HepG2 (cell line): ENCODE data around the gene B4GALT2. TPM values are rescaled to one million over a fixed set of nuclear protein-coding genes. Genes with fewer than 3 reads are reported as not detected.

ENCODE experiments used
- HNRNPK ChIP-seq: fragments of 200-400 bp; formaldehyde crosslinking; IDR thresholded peaks from 2 replicates; pipeline ENCODE4 v1.6.1; 2018; ENCODE audit warnings: low read length, low read depth, moderate library complexity, mild to moderate bottlenecking; ENCODE audit not compliant: poor library complexity, severe bottlenecking
- JUND ChIP-seq: sonication (generic); formaldehyde crosslinking; IDR thresholded peaks from 2 replicates; pipeline ENCODE4 v1.8.0; 2022; ENCODE audit warnings: mild to moderate bottlenecking, missing genetic modification reagents
- MTF1 ChIP-seq: sonication (generic); formaldehyde crosslinking; IDR thresholded peaks from 2 replicates; pipeline ENCODE4 v1.5.0; 2020; ENCODE audit warnings: missing genetic modification reagents
- MXI1 ChIP-seq: IDR thresholded peaks from 3 replicates; pipeline ENCODE4 v1.6.1; 2012; ENCODE audit warnings: low read depth, low read length, inconsistent platforms, borderline replicate concordance
- THYN1 ChIP-seq: sonication (generic); formaldehyde crosslinking; IDR thresholded peaks from 2 replicates; pipeline ENCODE4 v1.8.1; 2023; ENCODE audit warnings: low read depth, mild to moderate bottlenecking, moderate library complexity, missing genetic modification reagents, borderline replicate concordance
- ZBTB40 ChIP-seq, 2 experiments: fragments of 450-650 bp in 1 of 2; sonication (generic) in 1 of 2; formaldehyde crosslinking in 1 of 2; IDR thresholded peaks; 2 replicates each; pipeline versions ENCODE4 v1.6.1 to v1.8.0; 2016 to 2022; ENCODE audit warnings: antibody characterized with exemption in 1 of 2, mild to moderate bottlenecking in 1 of 2, missing genetic modification reagents in 1 of 2
- ZNF331 ChIP-seq: sonication (generic); formaldehyde crosslinking; IDR thresholded peaks from 2 replicates; pipeline ENCODE4 v1.4.0; 2020; ENCODE audit warnings: missing genetic modification reagents
- ZNF556 ChIP-seq: sonication (generic); formaldehyde crosslinking; IDR thresholded peaks from 2 replicates; pipeline ENCODE4 v1.4.0; 2020; ENCODE audit warnings: mild to moderate bottlenecking, missing genetic modification reagents, borderline replicate concordance
- ZNF629 ChIP-seq: sonication (generic); formaldehyde crosslinking; conservative IDR thresholded peaks from 2 replicates; pipeline ENCODE4 v1.5.0; 2020; ENCODE audit warnings: missing genetic modification reagents
- ZNF703 ChIP-seq: sonication (generic); formaldehyde crosslinking; IDR thresholded peaks from 2 replicates; pipeline ENCODE4 v1.5.1; 2020; ENCODE audit warnings: missing genetic modification reagents, mild to moderate bottlenecking, moderate library complexity, borderline replicate concordance
- polyA plus RNA-seq, 8 experiments: library from polyadenylated mRNA; depleted of rRNA in 3 of 8; stranded (reverse) in 7 of 8; unstranded in 1 of 8; fragments of >200 nt; fragmentation: Illumina TruSeq in 4 of 8; extraction: Trizol in 4 of 8; gene quantifications; 2 replicates each; pipeline versions ENCODE4 v1.2.1 to v1.2.3, GENCODE V29; 2011 to 2016; ENCODE audit warnings: low read depth in 4 of 8, missing spikeins in 1 of 8, mixed read lengths in 1 of 8; ENCODE audit not compliant: insufficient read depth in 1 of 8
- total RNA-seq, 5 experiments: library from RNA; depleted of rRNA; stranded (reverse); fragments of >200 nt; fragmentation: Illumina TruSeq; extraction: Trizol; gene quantifications; 2 replicates each; pipeline ENCODE4 v1.2.3, GENCODE V29; 2016; ENCODE audit warnings: low read depth in 1 of 5
- TF ChIP-seq, protein P1 (sequence below): sonication (generic); formaldehyde crosslinking; IDR thresholded peaks from 2 replicates; pipeline ENCODE4 v1.4.0; 2020; ENCODE audit warnings: missing genetic modification reagents
- TF ChIP-seq, protein P2 (sequence below): IDR thresholded peaks from 2 replicates; pipeline ENCODE4 v1.6.1; 2018; ENCODE audit warnings: missing genetic modification reagents

Gene B4GALT2
- total and polyA plus RNA-seq, 2 of the 13 experiments (the other 11 are each of a cell fraction or from before 2014, with no cell fraction given): 41.9 to 78.0 TPM

GRCh38 chr1:43946236-43947060 is 32.6 kb upstream of the B4GALT2 start, which contains the start of gene IPO13 (continued):
- TF ChIP-seq ZBTB40 (IDR thresholded peaks at IDR 0.05) (no peak), ZBTB40 (CRISPR knock-in tag; IDR thresholded peaks at IDR 0.05) (peak; percentile 93), ZNF629 (CRISPR knock-in tag) (no peak; the same call in 1 of the 2 replicates), JUND (CRISPR knock-in tag) (no peak), ZNF703 (CRISPR knock-in tag) (peak; percentile 82; the same call in 1 of the 2 replicates), HNRNPK (peak; percentile 87), ZNF331 (CRISPR knock-in tag) (peak; percentile 96), MXI1 (peak; percentile 98), THYN1 (CRISPR knock-in tag) (no peak), ZNF556 (peak; percentile 91), MTF1 (CRISPR knock-in tag) (0 out of 2 replicates have a peak, but pooled peaks have one; percentile 60)
- TF ChIP-seq, protein P1, sequence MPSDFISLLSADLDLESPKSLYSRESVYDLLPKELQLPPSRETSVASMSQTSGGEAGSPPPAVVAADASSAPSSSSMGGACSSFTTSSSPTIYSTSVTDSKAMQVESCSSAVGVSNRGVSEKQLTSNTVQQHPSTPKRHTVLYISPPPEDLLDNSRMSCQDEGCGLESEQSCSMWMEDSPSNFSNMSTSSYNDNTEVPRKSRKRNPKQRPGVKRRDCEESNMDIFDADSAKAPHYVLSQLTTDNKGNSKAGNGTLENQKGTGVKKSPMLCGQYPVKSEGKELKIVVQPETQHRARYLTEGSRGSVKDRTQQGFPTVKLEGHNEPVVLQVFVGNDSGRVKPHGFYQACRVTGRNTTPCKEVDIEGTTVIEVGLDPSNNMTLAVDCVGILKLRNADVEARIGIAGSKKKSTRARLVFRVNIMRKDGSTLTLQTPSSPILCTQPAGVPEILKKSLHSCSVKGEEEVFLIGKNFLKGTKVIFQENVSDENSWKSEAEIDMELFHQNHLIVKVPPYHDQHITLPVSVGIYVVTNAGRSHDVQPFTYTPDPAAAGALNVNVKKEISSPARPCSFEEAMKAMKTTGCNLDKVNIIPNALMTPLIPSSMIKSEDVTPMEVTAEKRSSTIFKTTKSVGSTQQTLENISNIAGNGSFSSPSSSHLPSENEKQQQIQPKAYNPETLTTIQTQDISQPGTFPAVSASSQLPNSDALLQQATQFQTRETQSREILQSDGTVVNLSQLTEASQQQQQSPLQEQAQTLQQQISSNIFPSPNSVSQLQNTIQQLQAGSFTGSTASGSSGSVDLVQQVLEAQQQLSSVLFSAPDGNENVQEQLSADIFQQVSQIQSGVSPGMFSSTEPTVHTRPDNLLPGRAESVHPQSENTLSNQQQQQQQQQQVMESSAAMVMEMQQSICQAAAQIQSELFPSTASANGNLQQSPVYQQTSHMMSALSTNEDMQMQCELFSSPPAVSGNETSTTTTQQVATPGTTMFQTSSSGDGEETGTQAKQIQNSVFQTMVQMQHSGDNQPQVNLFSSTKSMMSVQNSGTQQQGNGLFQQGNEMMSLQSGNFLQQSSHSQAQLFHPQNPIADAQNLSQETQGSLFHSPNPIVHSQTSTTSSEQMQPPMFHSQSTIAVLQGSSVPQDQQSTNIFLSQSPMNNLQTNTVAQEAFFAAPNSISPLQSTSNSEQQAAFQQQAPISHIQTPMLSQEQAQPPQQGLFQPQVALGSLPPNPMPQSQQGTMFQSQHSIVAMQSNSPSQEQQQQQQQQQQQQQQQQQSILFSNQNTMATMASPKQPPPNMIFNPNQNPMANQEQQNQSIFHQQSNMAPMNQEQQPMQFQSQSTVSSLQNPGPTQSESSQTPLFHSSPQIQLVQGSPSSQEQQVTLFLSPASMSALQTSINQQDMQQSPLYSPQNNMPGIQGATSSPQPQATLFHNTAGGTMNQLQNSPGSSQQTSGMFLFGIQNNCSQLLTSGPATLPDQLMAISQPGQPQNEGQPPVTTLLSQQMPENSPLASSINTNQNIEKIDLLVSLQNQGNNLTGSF (CRISPR knock-in tag): no peak
- TF ChIP-seq, protein P2, sequence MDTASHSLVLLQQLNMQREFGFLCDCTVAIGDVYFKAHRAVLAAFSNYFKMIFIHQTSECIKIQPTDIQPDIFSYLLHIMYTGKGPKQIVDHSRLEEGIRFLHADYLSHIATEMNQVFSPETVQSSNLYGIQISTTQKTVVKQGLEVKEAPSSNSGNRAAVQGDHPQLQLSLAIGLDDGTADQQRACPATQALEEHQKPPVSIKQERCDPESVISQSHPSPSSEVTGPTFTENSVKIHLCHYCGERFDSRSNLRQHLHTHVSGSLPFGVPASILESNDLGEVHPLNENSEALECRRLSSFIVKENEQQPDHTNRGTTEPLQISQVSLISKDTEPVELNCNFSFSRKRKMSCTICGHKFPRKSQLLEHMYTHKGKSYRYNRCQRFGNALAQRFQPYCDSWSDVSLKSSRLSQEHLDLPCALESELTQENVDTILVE (CRISPR knock-in tag): peak; percentile 79
